ENCODE measurements around the gene CCDC146. TPM values are rescaled to one million over a fixed set of nuclear protein-coding genes. Genes with fewer than 3 reads are reported as not detected.

CCDC146 gene
- total RNA-seq, 1 donor from 2014 or later = 5.6 TPM

DNA sequence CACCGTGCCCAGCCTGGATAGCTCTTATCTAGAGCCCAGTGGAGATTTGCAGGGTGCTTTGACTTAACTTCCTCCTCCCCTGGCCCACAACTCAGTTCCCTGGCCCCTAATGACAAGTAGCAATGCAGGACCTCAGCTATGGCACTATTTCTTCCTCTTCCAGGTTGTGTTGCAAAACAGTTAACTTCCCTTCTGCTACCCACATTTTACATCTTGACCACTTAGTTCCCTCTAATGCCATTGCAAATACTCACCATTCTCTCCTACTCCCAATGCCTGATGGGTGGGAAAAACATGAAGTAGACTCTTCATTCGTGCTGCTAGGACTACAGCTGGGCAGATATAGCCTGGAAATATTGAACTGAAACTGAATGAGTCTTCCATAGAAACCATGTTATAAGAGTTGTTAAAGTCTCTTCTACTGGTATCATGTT, 116.3 kb downstream of the CCDC146 start:
- Histone ChIP-seq H3K4me3 (ENCODE audit: low read depth, low read length) (no peak overlapping the region), H3K36me3 (ENCODE audit: control insufficient read depth, insufficient read depth, low read length) (no peaks in the 10 kb centered on the region), H3K27me3 (ENCODE audit: control insufficient read depth, insufficient read depth, low read length) (no peaks in the 10 kb centered on the region)
- TF ChIP-seq, protein P1, sequence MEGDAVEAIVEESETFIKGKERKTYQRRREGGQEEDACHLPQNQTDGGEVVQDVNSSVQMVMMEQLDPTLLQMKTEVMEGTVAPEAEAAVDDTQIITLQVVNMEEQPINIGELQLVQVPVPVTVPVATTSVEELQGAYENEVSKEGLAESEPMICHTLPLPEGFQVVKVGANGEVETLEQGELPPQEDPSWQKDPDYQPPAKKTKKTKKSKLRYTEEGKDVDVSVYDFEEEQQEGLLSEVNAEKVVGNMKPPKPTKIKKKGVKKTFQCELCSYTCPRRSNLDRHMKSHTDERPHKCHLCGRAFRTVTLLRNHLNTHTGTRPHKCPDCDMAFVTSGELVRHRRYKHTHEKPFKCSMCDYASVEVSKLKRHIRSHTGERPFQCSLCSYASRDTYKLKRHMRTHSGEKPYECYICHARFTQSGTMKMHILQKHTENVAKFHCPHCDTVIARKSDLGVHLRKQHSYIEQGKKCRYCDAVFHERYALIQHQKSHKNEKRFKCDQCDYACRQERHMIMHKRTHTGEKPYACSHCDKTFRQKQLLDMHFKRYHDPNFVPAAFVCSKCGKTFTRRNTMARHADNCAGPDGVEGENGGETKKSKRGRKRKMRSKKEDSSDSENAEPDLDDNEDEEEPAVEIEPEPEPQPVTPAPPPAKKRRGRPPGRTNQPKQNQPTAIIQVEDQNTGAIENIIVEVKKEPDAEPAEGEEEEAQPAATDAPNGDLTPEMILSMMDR (IDR thresholded peaks at IDR 0.05; ENCODE audit: insufficient read depth, low read length, poor library complexity, severe bottlenecking) = no peak
- no peak for DNase-seq (ENCODE audit: low read depth)

- Histone ChIP-seq H3K27me3 (ENCODE audit: control insufficient read depth, insufficient read depth, low read length) (no peaks in the 10 kb centered on the region), H3K4me3 (ENCODE audit: low read depth, low read length) (no peak overlapping the region), H3K36me3 (ENCODE audit: control insufficient read depth, insufficient read depth, low read length) (no peaks in the 10 kb centered on the region)
- TF ChIP-seq, protein P1 (IDR thresholded peaks at IDR 0.05; ENCODE audit: insufficient read depth, low read length, poor library complexity, severe bottlenecking) = no peak
- no peak for DNase-seq (ENCODE audit: low read depth)
Measured at GRCh38 chr7:77239471-77239870, 117.1 kb downstream of the CCDC146 start.

- TF ChIP-seq, protein P1 (IDR thresholded peaks at IDR 0.05; ENCODE audit: insufficient read depth, low read length, poor library complexity, severe bottlenecking) = no peak
Measured at GRCh38 chr7:77242068-77242467, 119.7 kb downstream of the CCDC146 start.

GRCh38 chr7:77242554-77242953, 120.1 kb downstream of the CCDC146 start:
- Histone ChIP-seq H3K4me3 (ENCODE audit: low read depth, low read length) (no peak overlapping the region), H3K36me3 (ENCODE audit: control insufficient read depth, insufficient read depth, low read length) (no peaks in the 10 kb centered on the region), H3K27me3 (ENCODE audit: control insufficient read depth, insufficient read depth, low read length) (no peaks in the 10 kb centered on the region)
- DNase-seq (ENCODE audit: low read depth) = no peak
- TF ChIP-seq, protein P1 (IDR thresholded peaks at IDR 0.05; ENCODE audit: insufficient read depth, low read length, poor library complexity, severe bottlenecking) = no peak

More at GRCh38 chr7:77242068-77242467, 119.7 kb downstream of the CCDC146 start:
- Histone ChIP-seq H3K27me3 (ENCODE audit: control insufficient read depth, insufficient read depth, low read length) (no peaks in the 10 kb centered on the region), H3K4me3 (ENCODE audit: low read depth, low read length) (no peak overlapping the region), H3K36me3 (ENCODE audit: control insufficient read depth, insufficient read depth, low read length) (no peaks in the 10 kb centered on the region)
- DNase-seq (ENCODE audit: low read depth) = no peak

GRCh38 chr7:77244222-77244934, 122.0 kb downstream of the CCDC146 start:
- TF ChIP-seq, protein P1 (IDR thresholded peaks at IDR 0.05; ENCODE audit: insufficient read depth, low read length, poor library complexity, severe bottlenecking) = no peak
- Histone ChIP-seq H3K4me3 (ENCODE audit: low read depth, low read length) (no peak overlapping the region), H3K27me3 (ENCODE audit: control insufficient read depth, insufficient read depth, low read length) (no peaks in the 10 kb centered on the region), H3K36me3 (ENCODE audit: control insufficient read depth, insufficient read depth, low read length) (no peaks in the 10 kb centered on the region)
- no peak for DNase-seq (ENCODE audit: low read depth)
